ENCODE measurements around the gene SLC1A6. TPM values are rescaled to one million over a fixed set of nuclear protein-coding genes. Genes with fewer than 3 reads are reported as not detected.

The SLC1A6 gene
- total RNA-seq, 1 experiment from 2014 or later = 0.15 TPM

- ChIA-PET CTCF (no interaction called here), POLR2A (no interaction called here)
- in situ Hi-C loops (cut with HindIII; ENCODE audit: low pct_unique_long_range_greater_than_20kb, low sequenced_read_pairs) (no loop called here), intact Hi-C loops (cut with micrococcal nuclease; ENCODE audit: unreplicated experiment) (no loop called here)
- H3K4me1 ChIP-seq (ENCODE audit: control insufficient read depth, insufficient read depth, low read length) = no peaks in the 10 kb centered on the region
- H3K4me3 ChIP-seq (ENCODE audit: low read depth in 2 of 2, low read length in 2 of 2) = no peak overlapping the region
- no peaks in the 10 kb centered on the region for H3K36me3 ChIP-seq (ENCODE audit: control insufficient read depth, insufficient read depth, low read length)
- H3K9me3 ChIP-seq (ENCODE audit: control insufficient read depth, insufficient read depth, low read depth, low read length) = no peaks in the 10 kb centered on the region
- H3K27ac ChIP-seq (ENCODE audit: low read length) = no peak overlapping the region
- no peaks in the 10 kb centered on the region for H3K27me3 ChIP-seq (ENCODE audit: control insufficient read depth, insufficient read depth, low read length)
- TF ChIP-seq REST (IDR thresholded peaks at IDR 0.05; ENCODE audit: insufficient read depth in 1 of 2, low read depth in 2 of 2, low read length in 1 of 2) (no peak), SIN3A (IDR thresholded peaks at IDR 0.05; ENCODE audit: borderline replicate concordance, insufficient read depth, low read depth, low read length) (no peak), POLR2AphosphoS5 (IDR thresholded peaks at IDR 0.05; ENCODE audit: low read depth, low read length) (no peak), TCF7L2 (IDR thresholded peaks at IDR 0.05; ENCODE audit: low read depth, low read length) (no peak), CTCF (IDR thresholded peaks at IDR 0.05) (no peak)
- no TSS peak for BruUV-seq (replicated peaks)
- ATAC-seq (no peak), DNase-seq (ENCODE audit: low read depth, low spot score) (no peak)
These were observed 39.4 kb downstream of the SLC1A6 start for GRCh38 chr19:14940266-14940665.

- ChIA-PET POLR2A (no interaction called here), CTCF (no interaction called here)
- H3K4me3 ChIP-seq (ENCODE audit: low read depth in 2 of 2, low read length in 2 of 2) = no peak overlapping the region
- DNase-seq (ENCODE audit: low read depth, low spot score) (no peak), ATAC-seq (no peak)
- no peaks in the 10 kb centered on the region for H3K27me3 ChIP-seq (ENCODE audit: control insufficient read depth, insufficient read depth, low read length)
- TF ChIP-seq SIN3A (IDR thresholded peaks at IDR 0.05; ENCODE audit: borderline replicate concordance, insufficient read depth, low read depth, low read length) (no peak), TCF7L2 (IDR thresholded peaks at IDR 0.05; ENCODE audit: low read depth, low read length) (no peak), POLR2AphosphoS5 (IDR thresholded peaks at IDR 0.05; ENCODE audit: low read depth, low read length) (no peak), CTCF (IDR thresholded peaks at IDR 0.05) (no peak), REST (IDR thresholded peaks at IDR 0.05; ENCODE audit: insufficient read depth in 1 of 2, low read depth in 2 of 2, low read length in 1 of 2) (no peak)
- in situ Hi-C loops (cut with HindIII; ENCODE audit: low pct_unique_long_range_greater_than_20kb, low sequenced_read_pairs) = no loop called here
- no TSS peak for BruUV-seq (replicated peaks)
- no peaks in the 10 kb centered on the region for H3K4me1 ChIP-seq (ENCODE audit: control insufficient read depth, insufficient read depth, low read length)
- H3K36me3 ChIP-seq (ENCODE audit: control insufficient read depth, insufficient read depth, low read length) = no peaks in the 10 kb centered on the region
- no peak overlapping the region for H3K27ac ChIP-seq (ENCODE audit: low read length)
- intact Hi-C loops (cut with micrococcal nuclease; ENCODE audit: unreplicated experiment) = no loop called here
- H3K9me3 ChIP-seq (ENCODE audit: control insufficient read depth, insufficient read depth, low read depth, low read length) = no peaks in the 10 kb centered on the region
These were observed 46.2 kb downstream of the SLC1A6 start for GRCh38 chr19:14933506-14933905.

Measured in Panc1 (cell line).